ENCODE measurements around the gene HOATZ. TPM values are rescaled to one million over a fixed set of nuclear protein-coding genes. Genes with fewer than 3 reads are reported as not detected.

Gene HOATZ
- total RNA-seq, 1 donor from 2014 or later, result not detected

- Mint-ChIP-seq H3K27ac (ENCODE audit: unreplicated experiment) (no peak overlapping the region), H3K9me3 (ENCODE audit: unreplicated experiment) (peaks cover 3% of the 10 kb centered on the region), H3K36me3 (ENCODE audit: unreplicated experiment) (no peaks in the 10 kb centered on the region), H3K4me1 (ENCODE audit: low read depth, unreplicated experiment) (peaks cover 15% of the 10 kb centered on the region), H3K27me3 (ENCODE audit: unreplicated experiment) (no peaks in the 10 kb centered on the region), H3K4me3 (ENCODE audit: unreplicated experiment) (no peak overlapping the region)
- no peak for DNase-seq
- TF ChIP-seq CTCF (IDR thresholded peaks at IDR 0.05; ENCODE audit: partially characterized antibody, unreplicated experiment), result no peak
Measured at GRCh38 chr11:111549196-111549868, 34.8 kb downstream of the HOATZ start.

- H3K4me1 Mint-ChIP-seq (ENCODE audit: low read depth, unreplicated experiment), result peaks cover 15% of the 10 kb centered on the region
- no peak for DNase-seq
- H3K9me3 Mint-ChIP-seq (ENCODE audit: unreplicated experiment), result peaks cover 3% of the 10 kb centered on the region
- TF ChIP-seq CTCF (IDR thresholded peaks at IDR 0.05; ENCODE audit: partially characterized antibody, unreplicated experiment), result no peak
- H3K4me3 Mint-ChIP-seq (ENCODE audit: unreplicated experiment), result no peak overlapping the region
- H3K27ac Mint-ChIP-seq (ENCODE audit: unreplicated experiment), result no peak overlapping the region
- no peaks in the 10 kb centered on the region for H3K36me3 Mint-ChIP-seq (ENCODE audit: unreplicated experiment)
- H3K27me3 Mint-ChIP-seq (ENCODE audit: unreplicated experiment), result no peaks in the 10 kb centered on the region
Measured at GRCh38 chr11:111549869-111550203, 35.3 kb downstream of the HOATZ start.

GRCh38 chr11:111550258-111550657 lies 35.7 kb downstream of the HOATZ start:
- no peaks in the 10 kb centered on the region for H3K36me3 Mint-ChIP-seq (ENCODE audit: unreplicated experiment)
- H3K9me3 Mint-ChIP-seq (ENCODE audit: unreplicated experiment), result peaks cover 2% of the 10 kb centered on the region
- H3K27ac Mint-ChIP-seq (ENCODE audit: unreplicated experiment), result no peak overlapping the region
- TF ChIP-seq CTCF (IDR thresholded peaks at IDR 0.05; ENCODE audit: partially characterized antibody, unreplicated experiment), result no peak
- DNase-seq, result no peak
- H3K27me3 Mint-ChIP-seq (ENCODE audit: unreplicated experiment), result no peaks in the 10 kb centered on the region
- H3K4me1 Mint-ChIP-seq (ENCODE audit: low read depth, unreplicated experiment), result peaks cover 11% of the 10 kb centered on the region
- no peak overlapping the region for H3K4me3 Mint-ChIP-seq (ENCODE audit: unreplicated experiment)

- no peak for TF ChIP-seq CTCF (IDR thresholded peaks at IDR 0.05; ENCODE audit: partially characterized antibody, unreplicated experiment)
- no peak for DNase-seq
- no peak overlapping the region for H3K4me3 Mint-ChIP-seq (ENCODE audit: unreplicated experiment)
- H3K27me3 Mint-ChIP-seq (ENCODE audit: unreplicated experiment), result no peaks in the 10 kb centered on the region
- H3K9me3 Mint-ChIP-seq (ENCODE audit: unreplicated experiment), result no peaks in the 10 kb centered on the region
- H3K36me3 Mint-ChIP-seq (ENCODE audit: unreplicated experiment), result no peaks in the 10 kb centered on the region
- peaks cover 2% of the 10 kb centered on the region for H3K4me1 Mint-ChIP-seq (ENCODE audit: low read depth, unreplicated experiment)
- H3K27ac Mint-ChIP-seq (ENCODE audit: unreplicated experiment), result no peak overlapping the region
Measured at GRCh38 chr11:111554532-111554931, 40.0 kb downstream of the HOATZ start.

GRCh38 chr11:111555255-111555654 lies 40.7 kb downstream of the HOATZ start:
- Mint-ChIP-seq H3K4me1 (ENCODE audit: low read depth, unreplicated experiment) (peaks cover 2% of the 10 kb centered on the region), H3K9me3 (ENCODE audit: unreplicated experiment) (no peaks in the 10 kb centered on the region), H3K36me3 (ENCODE audit: unreplicated experiment) (no peaks in the 10 kb centered on the region), H3K4me3 (ENCODE audit: unreplicated experiment) (no peak overlapping the region), H3K27ac (ENCODE audit: unreplicated experiment) (no peak overlapping the region), H3K27me3 (ENCODE audit: unreplicated experiment) (no peaks in the 10 kb centered on the region)
- no peak for TF ChIP-seq CTCF (IDR thresholded peaks at IDR 0.05; ENCODE audit: partially characterized antibody, unreplicated experiment)
- no peak for DNase-seq
